ENCODE results near the gene EPHB1.

The EPHB1 gene

DNA sequence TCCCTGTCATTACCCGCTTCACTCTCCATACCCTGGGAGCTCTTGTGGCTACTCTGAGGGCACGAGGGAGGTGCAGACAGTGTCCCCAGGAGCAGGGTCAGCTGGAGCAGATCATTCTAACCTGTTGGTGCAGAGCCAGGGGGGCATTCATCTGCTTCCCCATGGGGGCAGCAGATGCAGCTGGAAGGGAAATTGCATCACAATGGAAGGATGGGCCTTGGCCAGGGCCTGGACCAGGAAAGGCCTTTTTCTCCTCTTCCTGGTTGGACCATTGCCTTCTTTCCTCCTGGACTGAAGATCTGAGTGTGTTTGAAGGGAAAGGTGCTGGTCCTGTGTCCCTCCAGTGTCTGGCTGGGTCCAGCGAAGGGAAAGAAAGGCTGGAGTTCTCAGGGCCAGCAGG, 55.7 kb downstream of the EPHB1 start:
- DNase-seq (ENCODE audit: low read depth), result no peak

DNA sequence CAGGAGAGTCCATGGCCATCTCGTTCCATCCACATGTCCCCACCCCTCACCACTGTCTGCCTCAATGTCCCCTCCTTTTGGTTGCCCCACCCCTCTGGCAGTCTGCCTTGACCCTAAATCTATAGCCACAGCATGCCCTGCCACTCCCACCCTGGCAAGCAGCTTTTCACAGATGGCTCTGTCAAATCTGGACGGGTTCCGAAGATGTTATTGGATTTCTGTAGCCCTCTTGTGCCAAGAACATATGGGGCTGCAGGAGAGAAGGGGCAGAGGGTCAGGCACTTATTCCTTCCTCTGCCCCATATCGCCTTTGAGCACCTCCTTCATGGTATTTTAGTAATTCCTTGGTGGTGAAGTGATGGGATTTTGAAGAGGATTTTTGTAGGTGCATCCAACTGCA, 57.1 kb downstream of the EPHB1 start:
- no peak for DNase-seq (ENCODE audit: low read depth)

DNA sequence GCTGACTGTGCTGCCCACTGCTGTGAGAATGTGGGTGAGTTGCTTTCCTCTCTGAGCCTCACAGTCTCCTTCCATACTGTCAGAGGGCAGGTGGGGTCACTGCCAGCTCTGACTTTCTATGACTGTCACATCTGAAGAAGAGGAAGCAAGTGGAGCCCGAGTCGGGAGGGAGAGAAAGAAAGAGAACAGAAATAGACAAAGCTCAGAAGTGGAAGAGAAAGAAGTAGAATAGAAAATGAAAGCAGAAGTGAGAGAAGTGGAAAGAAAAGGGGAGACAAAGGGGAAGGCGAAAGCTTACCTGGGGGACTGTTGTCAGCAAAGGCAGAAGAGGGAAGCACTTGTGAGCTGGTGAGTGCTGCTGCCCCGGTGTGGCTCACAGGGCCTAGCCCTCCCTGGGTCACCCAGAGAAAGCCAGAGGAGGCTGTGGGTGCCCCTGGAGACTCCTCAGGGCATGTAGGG, 57.9 kb downstream of the EPHB1 start:
- no peak for DNase-seq (ENCODE audit: low read depth)

DNA sequence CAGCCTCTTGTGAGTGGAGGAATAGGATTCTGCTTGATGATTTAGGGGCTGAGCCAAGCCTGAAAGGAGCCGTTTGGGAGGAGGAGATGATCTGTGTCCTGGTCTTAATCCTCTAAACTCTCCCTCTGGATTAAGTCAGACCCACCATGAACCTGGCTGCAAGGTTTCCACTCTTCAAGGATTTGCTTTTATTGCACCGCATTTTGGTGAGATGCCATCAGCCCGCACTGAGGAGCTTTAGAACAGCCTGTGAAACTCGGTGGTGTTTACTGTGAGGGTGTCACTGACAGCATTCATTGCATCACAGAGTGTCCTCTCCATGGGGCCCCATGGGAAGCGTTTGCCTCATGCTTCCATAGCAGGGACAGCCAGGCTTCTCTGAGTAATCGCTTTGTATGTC, 59.2 kb downstream of the EPHB1 start:
- no peak for DNase-seq (ENCODE audit: low read depth)

DNA sequence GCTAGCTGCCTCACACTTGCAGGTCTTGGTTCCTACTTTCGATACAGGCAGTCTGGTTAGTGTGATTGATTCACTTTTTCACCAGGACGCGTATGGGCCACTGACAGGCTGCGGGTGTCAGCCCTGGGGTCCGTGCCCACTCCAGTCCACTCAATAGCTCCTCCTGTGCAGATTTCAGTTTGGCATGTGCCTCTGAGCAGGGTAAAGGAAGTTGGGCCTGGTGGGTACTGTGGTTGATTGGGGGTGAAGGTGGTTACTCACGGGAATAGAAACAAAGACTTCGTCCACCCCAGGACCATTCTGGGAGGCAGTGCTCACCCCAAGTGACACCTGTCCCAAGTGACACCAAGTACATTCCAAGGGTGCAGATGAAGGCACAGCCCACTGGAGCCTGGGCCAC, 62.3 kb downstream of the EPHB1 start:
- DNase-seq (ENCODE audit: low read depth), result no peak

DNA sequence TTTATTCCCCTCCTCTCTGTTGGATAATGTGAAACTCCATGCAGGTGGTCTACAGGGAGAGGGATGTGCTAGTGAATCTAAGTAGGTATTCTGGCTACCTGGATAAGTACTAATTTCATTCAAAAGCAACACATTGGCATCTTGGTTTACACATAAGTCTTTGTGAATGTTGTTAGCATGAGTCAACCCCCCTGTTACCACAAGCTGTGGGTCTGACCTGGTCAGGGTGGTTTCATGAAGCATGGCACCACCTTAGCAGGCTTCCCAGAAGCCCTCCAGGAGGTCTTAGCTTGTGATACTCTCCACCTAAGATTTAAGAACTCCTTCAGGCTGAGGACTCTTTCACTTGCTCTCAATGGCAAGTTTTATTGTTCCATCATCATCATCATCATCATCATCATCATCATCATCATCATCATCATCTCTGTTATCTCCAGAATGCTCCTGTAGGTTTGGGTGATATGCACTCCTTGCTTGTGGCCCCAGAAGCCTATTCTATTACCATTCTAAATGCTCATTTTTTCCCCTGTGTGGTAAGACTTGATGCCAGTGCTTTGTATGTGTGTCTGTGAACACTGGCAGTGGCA, 62.8 kb downstream of the EPHB1 start:
- DNase-seq (ENCODE audit: low read depth), result no peak

DNA sequence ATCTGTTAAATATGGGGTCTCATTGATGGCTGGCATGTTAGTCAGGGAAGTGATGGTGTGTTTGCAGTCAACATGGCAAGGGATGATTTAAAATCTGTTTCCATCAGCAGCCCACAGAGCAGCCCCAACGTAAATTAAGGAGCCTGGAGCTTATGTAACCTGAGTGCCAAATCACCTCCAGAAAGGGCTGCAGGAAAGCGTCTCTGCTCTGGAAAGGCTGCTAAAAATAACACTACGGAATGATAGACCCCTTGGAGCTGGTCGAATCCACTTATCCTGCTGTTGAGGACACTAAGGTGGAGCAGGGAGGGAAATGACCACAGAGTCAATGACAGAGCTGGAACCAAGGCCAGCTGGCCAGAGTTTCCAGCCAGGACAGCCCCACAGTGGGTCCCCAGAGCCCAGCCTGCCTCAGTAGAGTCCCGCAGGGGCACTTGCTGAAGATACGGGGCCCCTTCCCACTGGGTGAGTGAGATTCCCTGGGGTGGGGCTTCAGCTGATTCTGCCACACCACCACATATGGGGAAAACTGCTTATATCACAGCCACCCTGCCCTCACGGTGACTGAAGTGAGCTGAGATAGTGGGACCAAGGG, 63.5 kb downstream of the EPHB1 start:
- DNase-seq (ENCODE audit: low read depth), result no peak

DNA sequence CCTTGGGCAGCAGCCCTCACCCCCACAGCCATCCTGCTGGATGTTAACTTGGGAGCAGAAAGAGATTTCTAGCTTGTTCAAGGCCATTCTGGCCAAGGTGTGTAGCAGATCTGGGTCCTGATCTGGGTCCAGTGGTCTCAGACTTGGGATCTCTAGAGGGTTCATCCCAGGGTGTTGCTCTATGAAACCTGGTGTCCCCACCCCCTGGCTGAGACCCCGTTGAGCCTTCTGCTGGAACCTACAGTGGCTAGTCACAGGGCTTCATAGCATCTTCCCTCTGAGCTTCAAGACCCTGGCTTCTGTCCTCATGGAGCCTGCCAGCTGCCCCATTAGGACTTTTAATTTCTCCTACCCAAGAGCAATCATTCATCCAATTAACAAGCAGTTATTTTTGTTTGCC, 64.3 kb downstream of the EPHB1 start:
- DNase-seq (ENCODE audit: low read depth), result no peak

DNA sequence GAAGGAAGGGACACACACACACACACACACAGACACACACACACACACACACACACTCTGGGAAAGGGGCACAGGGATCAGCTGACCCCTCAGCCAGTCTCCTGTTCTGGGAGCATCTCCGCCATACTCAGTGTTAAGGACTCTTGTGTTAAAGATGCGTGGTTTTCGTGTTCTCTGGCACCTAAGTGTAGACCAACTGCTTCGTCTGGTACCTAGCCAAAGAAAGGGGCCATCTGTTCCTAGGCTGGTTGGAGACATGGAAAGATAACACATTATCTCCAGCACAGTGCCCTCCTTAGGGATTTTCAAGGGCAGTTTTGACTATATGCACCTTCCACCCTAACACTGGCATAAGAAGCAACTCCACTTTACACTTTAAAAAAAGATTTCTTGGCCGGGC, 65.1 kb downstream of the EPHB1 start:
- DNase-seq (ENCODE audit: low read depth), result no peak

DNA sequence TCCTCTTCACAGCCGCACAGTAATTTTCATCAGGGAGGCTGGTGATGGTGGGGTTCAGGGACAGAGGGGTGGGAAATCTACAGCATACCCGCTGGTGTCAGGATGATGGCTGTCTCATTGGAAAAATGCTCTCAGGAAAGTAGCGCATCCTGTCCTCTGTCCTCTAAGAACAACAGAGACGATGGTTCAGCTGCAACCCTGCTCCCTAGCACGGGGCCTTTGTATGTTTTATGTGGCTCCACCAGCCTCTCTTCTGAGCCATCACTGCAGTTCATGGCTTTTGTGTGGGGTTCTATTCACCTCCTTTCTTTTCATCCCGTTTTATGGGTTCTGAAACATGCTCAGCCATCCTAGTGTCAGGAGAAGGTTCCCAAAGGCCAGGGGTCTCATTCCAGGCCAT, 68.9 kb downstream of the EPHB1 start:
- DNase-seq (ENCODE audit: low read depth), result no peak

DNA sequence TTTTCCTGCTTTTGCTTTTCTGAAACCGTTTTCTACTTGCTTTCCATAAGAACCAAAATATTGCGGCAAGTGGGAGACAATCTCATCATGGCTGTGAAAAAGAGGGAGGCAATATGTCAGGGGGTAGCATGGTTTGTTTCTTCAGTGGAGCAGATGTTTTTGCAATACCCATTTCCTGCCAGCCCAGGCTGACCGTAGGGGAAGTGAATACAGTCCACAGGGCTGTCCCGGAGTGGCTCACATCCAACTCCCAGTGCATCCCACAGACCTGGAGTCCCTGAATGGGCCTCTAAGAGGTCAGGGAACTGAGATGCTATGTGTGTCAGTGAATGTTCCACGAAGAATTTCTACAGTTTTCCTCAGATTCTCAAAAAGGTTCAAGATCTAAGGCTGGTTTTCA, 69.6 kb downstream of the EPHB1 start:
- DNase-seq (ENCODE audit: low read depth), result no peak

DNA sequence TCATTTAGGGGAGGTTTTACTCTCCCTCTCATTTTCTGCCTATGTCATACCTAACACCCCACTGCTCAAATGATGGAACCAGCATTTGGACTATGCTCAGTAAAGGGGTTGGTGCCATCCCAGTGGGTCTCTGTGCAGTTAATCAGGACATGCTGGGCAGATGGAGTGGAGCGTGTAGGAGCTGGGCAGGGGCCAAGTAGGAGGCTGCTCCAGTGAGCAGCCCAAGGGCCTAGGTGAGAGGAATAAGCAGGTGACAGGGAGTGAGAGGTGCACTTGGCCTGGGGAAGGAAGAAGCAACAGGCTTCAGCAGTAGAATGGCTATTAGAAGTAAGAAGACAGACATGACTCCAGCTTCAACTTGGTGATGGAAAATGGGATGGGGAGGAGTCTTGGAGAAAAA, 72.2 kb downstream of the EPHB1 start:
- DNase-seq (ENCODE audit: low read depth), result no peak

DNA sequence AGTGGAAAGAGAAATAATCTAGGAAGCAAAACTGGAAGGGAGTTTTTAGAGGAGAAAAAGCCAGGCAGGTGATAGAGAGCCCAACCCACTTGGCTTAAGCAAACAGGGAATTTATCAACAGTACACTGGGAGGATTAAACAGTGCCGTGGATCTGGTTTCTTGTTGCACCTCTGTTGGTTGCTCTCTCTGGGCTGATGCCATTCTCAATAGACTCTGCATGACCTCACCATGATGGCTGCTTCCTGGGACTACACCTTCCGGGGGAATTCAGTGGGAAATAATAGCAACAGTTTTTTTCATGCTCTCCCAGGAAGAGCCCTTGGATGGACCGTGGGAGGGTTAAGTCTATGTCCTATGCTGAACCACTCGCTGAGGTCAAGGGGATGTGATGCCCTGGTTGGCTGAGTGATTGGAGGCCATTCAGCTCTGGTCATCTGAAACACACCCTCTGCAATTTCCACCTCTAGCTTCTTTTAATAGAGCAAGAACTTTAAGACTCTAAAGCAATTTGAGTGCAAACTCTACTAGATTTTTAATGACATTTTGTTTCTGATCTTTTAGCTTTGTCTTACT, 74.2 kb downstream of the EPHB1 start:
- DNase-seq (ENCODE audit: low read depth), result no peak

DNA sequence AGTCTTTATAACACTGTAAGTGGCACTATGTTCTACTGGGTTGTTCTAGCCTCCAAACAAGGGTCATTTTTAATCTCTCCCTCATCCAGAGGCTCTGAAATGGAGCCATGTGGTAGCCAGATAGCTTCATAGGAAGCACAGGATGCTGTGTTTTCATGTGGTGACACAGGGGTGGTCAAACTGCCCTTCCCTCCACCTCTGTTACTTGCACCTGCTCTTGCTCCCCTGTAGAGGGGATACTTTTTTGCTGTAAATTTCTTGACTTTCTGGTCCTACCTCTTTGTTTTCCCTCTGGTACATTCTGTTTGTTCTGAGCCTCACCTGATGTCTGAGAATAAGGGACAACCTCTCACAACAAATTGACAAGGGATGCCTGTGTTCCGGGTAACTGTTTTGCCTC, 76.8 kb downstream of the EPHB1 start:
- no peak for DNase-seq (ENCODE audit: low read depth)

DNA sequence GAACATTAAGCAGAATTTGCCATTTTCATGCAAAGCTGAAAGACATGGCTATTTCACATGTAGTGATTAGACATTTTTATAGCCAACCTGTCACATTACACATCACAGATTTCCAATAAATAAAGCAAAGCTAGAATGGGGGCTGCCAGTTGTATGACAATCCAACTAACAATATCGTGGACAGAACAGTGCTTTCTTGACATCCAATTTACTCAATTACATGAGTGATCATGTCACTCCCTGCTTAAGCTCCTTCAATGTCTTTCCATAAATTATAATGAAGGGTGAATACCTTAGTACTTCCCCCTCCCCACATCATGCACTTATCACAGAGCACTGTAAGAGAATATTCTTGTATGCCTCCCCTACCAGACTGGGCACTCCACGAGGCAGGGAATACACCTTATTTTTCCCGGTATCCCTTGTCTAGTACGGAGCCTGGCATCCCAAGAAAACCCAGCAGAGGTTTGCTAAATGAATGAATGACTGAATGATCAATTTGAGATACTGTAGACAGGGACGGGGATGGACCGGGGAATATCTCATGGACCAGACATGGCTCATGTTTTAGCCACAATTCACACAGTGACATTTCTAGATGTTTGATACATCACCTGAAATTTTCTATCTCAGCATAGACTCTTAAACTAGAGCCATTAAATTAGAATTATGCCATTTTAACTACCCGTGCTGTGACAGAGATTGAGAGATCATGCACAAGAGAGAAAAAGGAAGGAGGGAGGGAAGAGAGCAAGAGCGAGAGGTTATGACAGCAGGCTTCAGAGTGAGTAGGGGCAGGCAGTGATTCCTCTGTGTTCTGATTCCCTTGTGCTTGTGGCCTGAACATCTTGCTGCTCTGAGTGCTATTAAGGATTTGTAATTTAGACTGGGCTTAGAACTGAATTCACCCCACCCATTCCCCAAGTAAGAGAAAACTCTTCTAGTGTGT, 77.7 kb downstream of the EPHB1 start:
- no peak for DNase-seq (ENCODE audit: low read depth)

DNA sequence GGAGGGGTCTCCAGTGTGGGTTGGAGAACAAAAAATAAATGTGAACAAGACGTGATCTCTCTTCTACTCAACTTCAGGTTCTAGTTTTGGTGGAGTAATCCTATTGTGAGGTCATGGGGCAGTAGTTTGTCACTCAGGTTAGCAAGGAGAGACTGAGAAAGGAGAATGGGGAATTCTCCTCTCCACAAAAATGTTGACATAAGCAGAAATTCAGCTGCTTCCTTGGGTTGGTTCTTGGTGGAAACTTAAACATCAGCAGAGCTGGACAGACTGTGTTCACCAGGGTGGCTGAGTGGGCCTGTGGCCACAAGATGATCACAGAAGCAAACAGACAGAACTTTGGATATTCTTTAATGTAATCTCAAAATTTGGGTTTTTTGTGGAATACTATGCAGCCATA, 78.7 kb downstream of the EPHB1 start:
- no peak for DNase-seq (ENCODE audit: low read depth)

DNA sequence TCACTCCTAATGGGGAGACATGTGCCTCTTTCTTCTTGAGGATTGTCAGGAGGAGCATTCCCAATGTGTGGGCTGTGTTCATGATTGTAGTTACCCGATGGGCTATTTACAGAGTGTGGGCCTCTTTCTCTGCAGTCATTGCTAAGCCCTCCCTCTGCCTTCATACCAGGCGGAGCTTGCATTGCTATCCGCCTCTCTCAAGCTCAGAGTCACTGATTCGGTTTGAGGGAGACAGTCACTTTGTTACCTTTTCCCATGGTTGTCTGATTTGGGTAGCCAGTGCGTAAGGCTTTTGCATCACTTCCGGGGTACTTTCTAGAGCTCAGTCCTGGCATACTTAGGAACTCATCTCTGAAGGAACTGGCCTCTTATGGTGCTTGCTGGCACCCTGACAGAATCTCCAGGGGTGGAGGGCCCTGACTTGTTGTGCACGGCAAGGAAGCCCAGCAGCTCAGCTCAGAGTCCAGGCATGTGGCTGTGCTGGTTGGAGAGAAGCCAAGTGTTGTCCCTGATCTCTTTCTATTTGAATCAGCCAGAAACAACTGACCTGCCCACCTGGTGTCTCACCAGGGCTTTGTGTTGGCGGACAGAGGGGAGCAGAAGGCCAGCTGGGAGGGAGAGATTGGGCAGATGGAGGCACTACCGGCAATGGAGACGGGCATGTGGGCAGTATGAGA, 79.8 kb downstream of the EPHB1 start:
- DNase-seq (ENCODE audit: low read depth), result no peak

DNA sequence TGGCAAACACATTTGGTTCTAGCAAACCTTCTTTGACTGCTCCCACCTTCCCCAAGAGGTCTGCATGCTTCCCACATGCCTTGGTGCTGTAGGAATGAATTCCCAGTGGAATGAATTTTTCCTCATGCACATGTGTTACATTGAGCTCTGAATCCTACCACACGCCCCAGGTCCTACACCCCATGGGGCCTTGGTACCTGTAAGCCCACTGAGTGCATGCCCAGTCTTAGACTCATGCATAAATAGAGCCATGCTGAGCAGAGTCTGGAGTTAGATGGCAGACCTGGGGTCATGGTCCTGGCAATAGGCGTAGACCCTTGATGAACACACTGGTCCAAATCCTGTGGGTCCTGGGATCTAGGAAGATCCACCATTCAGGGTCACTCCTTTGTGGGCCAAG, 81.8 kb downstream of the EPHB1 start:
- DNase-seq (ENCODE audit: low read depth), result no peak

DNA sequence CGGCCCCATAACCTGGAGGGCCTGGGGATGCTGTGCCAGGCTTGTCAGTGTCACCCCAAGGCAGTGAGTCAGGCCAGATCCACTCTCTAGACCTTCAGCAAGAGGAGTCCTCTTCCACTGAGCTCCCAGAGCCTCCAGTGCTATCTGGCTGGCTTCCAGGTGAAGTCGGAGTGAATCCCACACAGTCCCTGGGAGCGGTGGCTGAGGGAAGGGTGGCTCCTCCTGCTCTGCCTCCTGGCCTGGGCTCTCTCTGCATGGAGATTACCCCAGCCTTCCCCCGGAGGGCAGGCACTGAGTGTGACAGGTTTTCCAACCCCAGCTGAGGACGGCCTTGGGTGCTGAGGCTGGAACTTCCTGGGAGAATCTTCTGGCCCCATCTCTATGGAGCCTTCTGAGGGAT, 82.7 kb downstream of the EPHB1 start:
- no peak for DNase-seq (ENCODE audit: low read depth)

DNA sequence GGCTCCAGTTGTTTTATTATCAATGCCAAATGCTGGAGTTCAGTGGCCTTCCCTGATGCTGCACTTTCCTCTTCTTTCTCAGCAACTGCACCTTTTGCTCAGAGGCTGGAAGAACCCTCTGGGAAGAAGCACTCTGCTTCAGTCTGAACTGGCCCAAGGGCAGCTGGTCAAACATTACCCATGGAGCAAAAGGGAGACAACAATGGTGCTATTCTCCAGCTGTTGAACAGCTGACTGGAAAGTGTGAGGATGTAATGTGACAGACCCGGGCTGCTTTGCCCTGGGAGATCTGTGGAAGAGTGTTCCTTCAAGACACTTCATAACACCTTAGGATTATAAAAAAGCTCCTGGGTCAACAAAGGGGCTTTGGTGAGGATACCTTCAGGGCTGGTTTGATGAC, 84.9 kb downstream of the EPHB1 start:
- DNase-seq (ENCODE audit: low read depth), result no peak

DNA sequence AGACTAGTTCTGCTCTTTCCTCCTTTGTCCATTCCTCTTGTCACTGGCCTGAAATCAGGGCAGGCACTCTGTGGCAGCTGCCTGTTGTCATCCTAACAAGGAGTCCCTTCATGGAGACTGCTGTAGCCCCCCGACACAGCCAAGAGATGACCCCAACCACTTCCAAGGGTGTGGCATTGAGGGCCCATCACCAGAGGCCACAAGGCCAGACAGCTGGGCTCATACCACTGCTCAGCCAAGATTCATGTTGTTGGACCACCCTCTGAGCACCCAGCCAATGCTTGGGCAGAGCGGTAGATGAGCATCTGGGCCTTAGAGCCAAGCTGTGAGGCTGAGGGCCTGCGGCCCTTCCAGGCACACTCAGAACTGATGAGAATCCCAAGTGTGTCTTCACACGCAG, 85.4 kb downstream of the EPHB1 start:
- no peak for DNase-seq (ENCODE audit: low read depth)

DNA sequence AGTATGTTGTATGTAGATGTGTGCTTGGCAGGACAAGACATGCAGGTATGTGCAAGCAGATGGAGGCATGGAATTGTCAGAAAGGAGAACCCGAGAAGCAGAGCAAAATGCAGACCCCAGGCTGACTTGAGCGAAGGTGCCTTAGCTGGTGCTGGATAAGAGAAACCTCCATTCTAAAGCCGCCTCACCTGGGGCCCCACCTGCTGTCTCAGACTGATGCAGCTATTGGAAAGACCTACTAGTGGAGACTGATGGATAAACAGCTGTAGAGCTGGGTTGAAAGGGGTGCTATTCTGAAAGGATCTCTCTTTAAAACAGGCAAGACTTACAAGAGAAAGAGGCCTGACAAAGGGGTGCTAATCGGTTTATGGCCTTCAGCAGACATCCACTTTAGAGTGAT, 86.2 kb downstream of the EPHB1 start:
- no peak for DNase-seq (ENCODE audit: low read depth)
